Amygdala (tissue), 56 donors: ENCODE measurements around the gene SERPINC1.
"Not testable (repeated sequence)": the region's sequence is repeated elsewhere in the genome, so short reads cannot be mapped to it uniquely, and the experiment has no call there.

Experiments used
- DNase-seq, 56 donors: peaks; one replicate each; lab custom pipeline; 2025; lab: John Stamatoyannopoulos, UW

SERPINC1 gene

GRCh38 chr1:173864179-173864867 is 52.8 kb downstream of the SERPINC1 start:
- no peak for DNase-seq

DNA sequence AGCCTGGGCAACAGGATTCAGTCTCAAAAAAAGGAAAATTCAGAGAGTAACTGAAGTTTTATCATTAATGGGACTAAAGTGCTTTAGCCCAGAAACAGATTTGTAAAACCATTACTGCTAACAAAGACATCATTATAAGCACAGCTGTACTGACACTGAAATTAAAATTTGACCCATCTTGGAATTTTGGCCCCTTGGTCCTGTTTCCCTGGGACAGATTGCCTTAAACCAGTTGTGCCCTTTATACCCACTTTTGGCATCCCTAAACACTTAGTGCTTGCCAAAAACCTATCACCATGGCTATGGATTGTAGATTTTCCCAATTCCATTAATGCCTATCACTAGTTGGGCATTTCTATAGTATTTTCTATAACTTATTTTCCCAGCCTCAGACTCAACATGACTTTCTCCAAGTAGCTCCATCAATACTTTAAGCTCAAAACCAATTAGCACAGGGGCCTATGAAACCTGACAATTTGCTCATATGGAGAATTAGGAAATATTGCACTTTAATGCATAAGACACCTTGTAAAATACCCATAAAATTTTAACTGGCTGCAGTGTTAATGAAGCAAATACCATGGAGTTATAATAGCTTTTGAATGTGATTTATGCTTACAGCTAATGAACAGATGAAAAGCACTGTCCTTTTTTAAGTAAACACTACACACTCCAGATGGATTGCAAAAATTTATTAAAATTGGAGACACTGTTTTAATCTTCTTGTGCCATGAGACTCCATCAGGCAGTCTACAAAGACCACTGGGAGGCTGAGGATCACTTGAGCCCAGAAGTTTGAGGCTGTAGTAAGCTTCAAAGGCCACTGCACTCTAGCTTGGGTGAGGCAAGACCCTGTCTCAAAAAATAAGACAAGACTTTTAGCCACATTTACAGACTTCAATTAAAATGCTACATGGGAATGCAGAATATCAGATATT is 53.6 kb downstream of the SERPINC1 start:
- DNase-seq, result no peak

GRCh38 chr1:173862769-173863223 is 54.3 kb downstream of the SERPINC1 start:
- no peak for DNase-seq

DNA sequence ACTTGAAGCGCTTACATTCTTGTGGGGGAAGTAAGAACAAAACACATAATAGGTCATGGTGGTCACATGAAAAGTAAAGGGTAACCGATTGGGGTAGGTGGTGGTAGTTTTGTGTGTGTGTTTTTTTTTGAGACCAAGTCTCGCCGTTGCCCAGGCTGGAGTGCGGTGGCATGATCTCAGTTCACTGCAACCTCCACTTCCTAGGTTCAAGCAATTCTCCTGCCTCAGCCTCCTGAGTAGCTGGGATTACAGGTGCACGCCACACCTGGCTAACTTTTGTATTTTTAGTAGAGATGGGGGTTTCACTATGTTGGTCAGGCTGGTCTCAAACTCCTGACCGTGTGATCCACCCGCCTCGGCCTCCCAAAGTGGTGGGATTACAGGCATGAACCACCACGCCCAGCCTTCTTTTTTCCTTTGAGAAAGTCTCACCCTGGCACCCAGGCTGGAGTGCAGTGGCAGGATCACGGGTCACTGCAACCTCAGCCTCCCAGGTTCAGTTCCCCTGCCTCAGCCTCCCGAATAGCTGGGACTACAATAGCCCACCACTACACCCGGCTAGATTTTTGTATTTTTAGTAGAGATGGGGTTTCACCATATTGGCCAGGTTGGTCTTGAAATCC is 54.9 kb downstream of the SERPINC1 start:
- not testable (repeated sequence) for DNase-seq

DNA sequence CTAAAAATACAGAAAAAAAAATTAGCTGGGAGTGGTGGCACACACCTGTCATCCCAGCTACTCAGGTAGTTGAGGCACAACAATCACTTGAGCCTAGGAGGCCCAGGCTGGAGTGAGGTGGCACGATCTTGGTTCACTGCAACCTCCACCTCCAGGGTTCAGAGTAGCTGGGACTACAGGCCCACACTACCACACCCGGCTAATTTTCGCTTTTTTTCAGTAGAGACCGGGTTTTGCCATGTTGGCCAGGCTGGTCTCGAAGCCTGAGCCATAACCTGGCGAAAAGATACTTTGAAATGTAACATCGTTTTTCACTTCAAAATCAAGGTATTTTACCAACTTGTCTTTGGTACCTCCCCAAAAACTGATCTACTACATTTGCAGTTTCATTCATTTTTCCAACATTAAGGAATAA is 55.4 kb downstream of the SERPINC1 start:
- DNase-seq, result no peak

GRCh38 chr1:173860065-173860464 is 57.1 kb downstream of the SERPINC1 start:
- no peak for DNase-seq

GRCh38 chr1:173859547-173859946 is 57.6 kb downstream of the SERPINC1 start:
- not testable (repeated sequence) for DNase-seq

DNA sequence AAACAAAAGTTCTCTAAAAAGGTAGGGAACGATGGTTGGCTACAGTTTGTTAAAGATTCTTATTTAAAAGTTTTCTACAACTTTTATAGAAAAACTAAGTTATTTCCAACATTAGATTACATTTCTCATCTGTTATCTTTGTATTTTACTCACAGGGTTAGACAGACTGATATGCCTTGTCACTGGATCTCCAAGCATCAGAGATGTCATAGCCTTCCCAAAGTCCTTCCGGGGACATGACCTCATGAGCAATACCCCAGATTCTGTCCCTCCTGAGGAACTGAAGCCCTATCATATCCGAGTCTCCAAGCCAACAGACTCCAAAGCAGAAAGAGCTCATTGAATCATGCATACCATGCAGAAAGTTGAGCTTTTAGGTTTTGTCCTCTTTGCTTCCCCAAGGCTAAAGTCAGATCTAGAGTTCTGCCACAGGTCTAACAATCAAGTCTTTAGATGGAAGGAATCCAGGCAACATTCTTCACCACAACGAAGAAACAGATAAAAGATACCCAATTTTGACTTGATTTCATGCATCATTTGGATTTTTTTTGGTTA is 59.7 kb downstream of the SERPINC1 start:
- no peak for DNase-seq

- no peak for DNase-seq
Observed at GRCh38 chr1:173856903-173857302, 60.2 kb downstream of the SERPINC1 start.

GRCh38 chr1:173856014-173856413 is 61.1 kb downstream of the SERPINC1 start:
- DNase-seq, result no peak
